GM23338 (cell line): Measurements from ENCODE around the gene VMAC.

Source experiments
- ETS1 ChIP-seq: IDR thresholded peaks from 2 replicates; pipeline ENCODE4 v1.6.1; 2016; ENCODE audit warnings: antibody characterized with exemption
- EZH2 ChIP-seq: fragments of 200-600 bp; sonication (generic); IDR thresholded peaks from one replicate; pipeline ENCODE4 v1.8.0; 2017; ENCODE audit warnings: antibody characterized with exemption, mild to moderate bottlenecking, low read depth; ENCODE audit not compliant: unreplicated experiment
- EZH2phosphoT487 ChIP-seq: fragments of 200-600 bp; sonication (generic); IDR thresholded peaks from one replicate; pipeline ENCODE4 v1.8.1; 2018; ENCODE audit warnings: antibody characterized with exemption; ENCODE audit not compliant: unreplicated experiment
- JUNB ChIP-seq: IDR thresholded peaks from one replicate; pipeline ENCODE4 v1.6.1; 2016; ENCODE audit warnings: antibody characterized with exemption; ENCODE audit not compliant: unreplicated experiment
- POLR2AphosphoS5 ChIP-seq: IDR thresholded peaks from 2 replicates; pipeline ENCODE4 v1.6.1; 2016; ENCODE audit warnings: antibody characterized with exemption, low read depth
- REST ChIP-seq: IDR thresholded peaks from one replicate; pipeline ENCODE4 v1.6.1; 2018; ENCODE audit warnings: antibody characterized with exemption; ENCODE audit not compliant: unreplicated experiment
- STAT1 ChIP-seq: IDR thresholded peaks from one replicate; pipeline ENCODE4 v1.6.1; 2016; ENCODE audit warnings: antibody characterized with exemption; ENCODE audit not compliant: unreplicated experiment
- ZNF114 ChIP-seq: fragments of 250-450 bp; sonication (Bioruptor Pico); IDR thresholded peaks from 2 replicates; pipeline ENCODE4 v1.5.0; 2020; ENCODE audit warnings: mild to moderate bottlenecking, moderate library complexity
- TF ChIP-seq, protein P1 (sequence below), 2 experiments: fragments of 200-600 bp in 1 of 2; sonication (generic) in 1 of 2; conservative IDR thresholded peaks; 2 replicates each; pipeline versions ENCODE4 v1.5.1 to v1.6.1; 2016 to 2017; ENCODE audit warnings: antibody characterized with exemption in 2 of 2, low read depth in 2 of 2, mild to moderate bottlenecking in 2 of 2, moderate library complexity in 1 of 2

DNA sequence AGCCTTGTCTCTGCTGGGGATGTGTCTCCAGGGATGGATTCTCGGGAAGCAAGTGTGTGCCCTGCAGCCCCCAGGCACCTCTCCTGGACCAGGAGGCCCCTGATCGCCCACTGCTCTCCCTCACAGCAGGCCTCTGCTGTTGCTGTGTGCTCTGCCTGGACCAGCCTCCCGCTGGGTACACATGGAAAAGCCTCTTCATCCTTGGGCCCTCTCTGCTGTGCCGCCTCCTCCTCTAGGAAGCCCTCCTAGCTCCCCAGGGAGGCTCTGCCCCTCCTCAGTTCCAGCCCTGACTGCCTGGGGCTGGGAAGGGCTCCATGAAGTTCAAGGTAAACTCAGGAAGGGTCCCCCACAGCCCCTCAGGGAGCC, 13.1 kb upstream of the VMAC start:
- TF ChIP-seq, protein P1, sequence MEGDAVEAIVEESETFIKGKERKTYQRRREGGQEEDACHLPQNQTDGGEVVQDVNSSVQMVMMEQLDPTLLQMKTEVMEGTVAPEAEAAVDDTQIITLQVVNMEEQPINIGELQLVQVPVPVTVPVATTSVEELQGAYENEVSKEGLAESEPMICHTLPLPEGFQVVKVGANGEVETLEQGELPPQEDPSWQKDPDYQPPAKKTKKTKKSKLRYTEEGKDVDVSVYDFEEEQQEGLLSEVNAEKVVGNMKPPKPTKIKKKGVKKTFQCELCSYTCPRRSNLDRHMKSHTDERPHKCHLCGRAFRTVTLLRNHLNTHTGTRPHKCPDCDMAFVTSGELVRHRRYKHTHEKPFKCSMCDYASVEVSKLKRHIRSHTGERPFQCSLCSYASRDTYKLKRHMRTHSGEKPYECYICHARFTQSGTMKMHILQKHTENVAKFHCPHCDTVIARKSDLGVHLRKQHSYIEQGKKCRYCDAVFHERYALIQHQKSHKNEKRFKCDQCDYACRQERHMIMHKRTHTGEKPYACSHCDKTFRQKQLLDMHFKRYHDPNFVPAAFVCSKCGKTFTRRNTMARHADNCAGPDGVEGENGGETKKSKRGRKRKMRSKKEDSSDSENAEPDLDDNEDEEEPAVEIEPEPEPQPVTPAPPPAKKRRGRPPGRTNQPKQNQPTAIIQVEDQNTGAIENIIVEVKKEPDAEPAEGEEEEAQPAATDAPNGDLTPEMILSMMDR (conservative IDR thresholded peaks at IDR 0.05; ENCODE audit: low read depth in 2 of 2) = no peak
- TF ChIP-seq EZH2phosphoT487 (no peak), REST (no peak), POLR2AphosphoS5 (no peak), ETS1 (no peak), EZH2 (no peak), STAT1 (no peak), JUNB (no peak), ZNF114 (CRISPR knock-in tag) (no peak)
